Neural cell (in vitro differentiated cells): ENCODE data around the gene KLHL30. TPM values are rescaled to one million over a fixed set of nuclear protein-coding genes. Genes with fewer than 3 reads are reported as not detected.

Experiments used
- H2AFZ ChIP-seq: fragments of 200-600, 300-800 bp; sonication (generic), shearing (Covaris generic); 2 replicates; pipeline ENCODE4 v1.6.0; 2014; ENCODE audit warnings: low read depth, mild to moderate bottlenecking, antibody characterized with exemption, low read length, moderate library complexity
- H3F3A ChIP-seq: fragments of 200-600 bp; shearing (Covaris generic); 2 replicates; pipeline ENCODE4 v1.6.1; 2016; ENCODE audit warnings: mild to moderate bottlenecking, moderate library complexity, mixed read lengths, antibody characterized with exemption, low read length; ENCODE audit not compliant: insufficient read depth, poor library complexity, severe bottlenecking
- H3K27ac ChIP-seq: fragments of 200-600, 300-800 bp; sonication (generic), shearing (Covaris generic); 2 replicates; pipeline ENCODE4 v1.5.1; 2014; ENCODE audit warnings: mild to moderate bottlenecking, low read length, moderate library complexity
- H3K27me3 ChIP-seq: fragments of 300-800, 200-600 bp; sonication (generic), shearing (Covaris generic); 2 replicates; pipeline ENCODE4 v1.6.0; 2014; ENCODE audit warnings: mild to moderate bottlenecking, low read depth, low read length, moderate library complexity; ENCODE audit not compliant: insufficient read depth
- H3K36me3 ChIP-seq: fragments of 300-800, 200-600 bp; sonication (generic), shearing (Covaris generic); 2 replicates; pipeline ENCODE4 v1.5.1; 2014; ENCODE audit warnings: mild to moderate bottlenecking, antibody characterized with exemption, low read length, moderate library complexity; ENCODE audit not compliant: insufficient read depth
- H3K4me2 ChIP-seq: fragments of 300-800, 200-600 bp; sonication (generic), shearing (Covaris generic); 2 replicates; pipeline ENCODE4 v1.6.0; 2014; ENCODE audit warnings: mild to moderate bottlenecking, low read length
- H3K4me3 ChIP-seq: fragments of 300-800, 200-600 bp; sonication (generic), shearing (Covaris generic); 2 replicates; pipeline ENCODE4 v1.5.1; 2014; ENCODE audit warnings: mild to moderate bottlenecking, low read length, moderate library complexity
- H3K79me2 ChIP-seq: fragments of 200-600 bp; shearing (Covaris generic); replicated peaks from 2 replicates; pipeline ENCODE4 v1.6.0; 2014; ENCODE audit warnings: mild to moderate bottlenecking, low read length, moderate library complexity; ENCODE audit not compliant: insufficient read depth
- H3K9ac ChIP-seq: fragments of 300-800, 200-600 bp; sonication (generic), shearing (Covaris generic); 2 replicates; pipeline ENCODE4 v1.6.1; 2016; ENCODE audit warnings: mild to moderate bottlenecking, low read length, mixed read lengths
- H3K9me2 ChIP-seq: fragments of 200-600 bp; shearing (Covaris generic); 2 replicates; pipeline ENCODE4 v1.6.1; 2016; ENCODE audit warnings: mild to moderate bottlenecking, low read length, mixed read lengths; ENCODE audit not compliant: insufficient read depth
- H3K9me3 ChIP-seq: fragments of 200-600, 300-800 bp; sonication (generic), shearing (Covaris generic); 2 replicates; pipeline ENCODE4 v1.6.1; 2016; ENCODE audit warnings: mild to moderate bottlenecking, mixed run types, low read length, moderate library complexity, mixed read lengths
- H4K20me1 ChIP-seq: fragments of 200-600 bp; shearing (Covaris generic); 2 replicates; pipeline ENCODE4 v1.6.1; 2016; ENCODE audit warnings: mild to moderate bottlenecking, mixed run types; ENCODE audit not compliant: insufficient read depth
- CTCF ChIP-seq: fragments of 450-650 bp; IDR thresholded peaks from 2 replicates; pipeline ENCODE4 v1.5.1; 2014; ENCODE audit warnings: antibody characterized with exemption, mild to moderate bottlenecking, moderate library complexity; ENCODE audit not compliant: poor library complexity, severe bottlenecking
- EP300 ChIP-seq: fragments of 450-650 bp; conservative IDR thresholded peaks from 2 replicates; pipeline ENCODE4 v1.6.1; 2014; ENCODE audit warnings: antibody characterized with exemption, mild to moderate bottlenecking, moderate library complexity; ENCODE audit not compliant: poor library complexity, severe bottlenecking
- EZH2 ChIP-seq: fragments of 200-600, 300-800 bp; shearing (Covaris generic), sonication (generic); IDR thresholded peaks from 2 replicates; pipeline ENCODE4 v1.6.1; 2014; ENCODE audit warnings: antibody characterized with exemption, low read length, borderline replicate concordance, mild to moderate bottlenecking; ENCODE audit not compliant: insufficient read depth, poor library complexity, severe bottlenecking
- MXI1 ChIP-seq: fragments of 450-650 bp; conservative IDR thresholded peaks from 2 replicates; pipeline ENCODE4 v1.6.1; 2014; ENCODE audit warnings: antibody characterized with exemption, mild to moderate bottlenecking; ENCODE audit not compliant: poor library complexity, severe bottlenecking
- POLR2AphosphoS5 ChIP-seq: IDR thresholded peaks from 2 replicates; pipeline ENCODE4 v1.6.1; 2012
- RAD21 ChIP-seq: fragments of 450-650 bp; conservative IDR thresholded peaks from 2 replicates; pipeline ENCODE4 v1.6.1; 2014; ENCODE audit warnings: antibody characterized with exemption, mild to moderate bottlenecking, moderate library complexity
- REST ChIP-seq: IDR thresholded peaks from 2 replicates; pipeline ENCODE4 v1.6.1; 2012; ENCODE audit warnings: borderline replicate concordance
- SMC3 ChIP-seq: fragments of 450-650 bp; conservative IDR thresholded peaks from 2 replicates; pipeline ENCODE4 v1.6.1; 2014; ENCODE audit warnings: antibody characterized with exemption, mild to moderate bottlenecking, moderate library complexity; ENCODE audit not compliant: poor library complexity
- TAF1 ChIP-seq: IDR thresholded peaks from 2 replicates; pipeline ENCODE4 v1.6.1; 2012; ENCODE audit warnings: low read depth
- polyA plus RNA-seq: library from polyadenylated mRNA; depleted of rRNA; stranded (reverse); fragments of >200 nt; gene quantifications from 2 replicates; pipeline ENCODE4 v1.2.3, GENCODE V29; 2014

Gene KLHL30
- polyA plus RNA-seq, 1 donor from 2014 or later, result not detected

DNA sequence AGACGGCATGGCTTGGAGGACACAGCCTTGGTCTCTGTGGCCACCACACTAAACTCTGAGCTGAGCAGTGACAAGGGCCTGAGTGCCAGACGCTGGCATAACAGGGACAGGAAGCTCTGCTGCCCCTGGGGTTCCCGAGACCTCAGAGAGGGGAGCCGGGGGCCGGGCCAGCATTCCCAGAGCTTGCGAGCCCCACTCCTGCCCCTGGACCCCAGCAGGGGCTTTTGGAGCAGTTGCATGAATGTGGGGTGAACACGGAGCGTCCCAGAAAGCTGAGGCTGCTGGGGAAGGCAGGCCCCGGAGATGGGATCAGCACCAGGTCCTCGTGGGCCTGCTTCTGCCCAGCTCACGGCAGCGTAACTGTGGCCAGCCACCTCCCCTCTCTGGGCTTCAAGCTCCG is 12.7 kb downstream of the KLHL30 start:
- TF ChIP-seq POLR2AphosphoS5 (no peak), CTCF (no peak), RAD21 (no peak)
- H2AFZ ChIP-seq, result no peak overlapping the region
- no peaks in the 10 kb centered on the region for H3K9me2 ChIP-seq
- H4K20me1 ChIP-seq, result no peaks in the 10 kb centered on the region
- no peak overlapping the region for H3K9ac ChIP-seq
- H3K27me3 ChIP-seq, result no peaks in the 10 kb centered on the region
- no peaks in the 10 kb centered on the region for H3K79me2 ChIP-seq
- no peaks in the 10 kb centered on the region for H3F3A ChIP-seq
- no peak overlapping the region for H3K4me2 ChIP-seq
- no peaks in the 10 kb centered on the region for H3K36me3 ChIP-seq
- no peak overlapping the region for H3K27ac ChIP-seq
- H3K9me3 ChIP-seq, result no peaks in the 10 kb centered on the region
- no peak overlapping the region for H3K4me3 ChIP-seq

DNA sequence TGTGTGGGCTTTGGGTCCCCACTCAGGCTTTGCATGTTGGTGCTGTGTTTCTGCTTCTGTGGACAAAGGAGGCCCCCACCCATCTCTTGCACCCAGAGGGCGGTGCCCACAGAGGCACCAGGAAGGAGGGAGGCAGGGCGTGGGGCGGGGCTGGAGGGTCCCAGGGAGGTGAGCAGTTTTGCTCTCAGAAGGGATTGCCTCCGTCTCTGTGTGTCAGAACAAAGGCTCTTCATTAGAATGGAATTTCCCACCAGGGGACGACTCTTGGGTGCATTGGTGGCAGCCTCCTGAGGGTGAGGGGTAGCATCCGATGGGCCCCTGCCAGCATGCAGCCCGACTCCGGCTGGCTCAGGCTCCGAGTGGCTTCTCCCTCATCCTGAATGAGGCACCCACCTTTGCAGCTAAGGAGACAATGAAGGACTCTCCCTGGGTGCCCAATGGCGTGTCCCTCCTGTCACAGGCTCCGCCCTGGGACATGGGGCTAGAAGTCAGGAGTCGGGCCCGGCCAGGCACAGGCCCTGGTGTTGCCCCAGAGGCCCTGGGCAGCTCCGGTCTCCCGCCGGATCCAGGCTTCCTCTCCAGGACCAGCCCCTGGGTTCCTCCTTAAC is 13.3 kb downstream of the KLHL30 start:
- Histone ChIP-seq H3K36me3 (no peaks in the 10 kb centered on the region), H2AFZ (no peak overlapping the region), H3K9me3 (no peaks in the 10 kb centered on the region), H3K27me3 (no peaks in the 10 kb centered on the region), H3K79me2 (no peaks in the 10 kb centered on the region), H3K27ac (no peak overlapping the region), H3F3A (no peaks in the 10 kb centered on the region), H3K9me2 (no peaks in the 10 kb centered on the region), H3K9ac (no peak overlapping the region), H3K4me3 (no peak overlapping the region), H3K4me2 (no peak overlapping the region), H4K20me1 (no peaks in the 10 kb centered on the region)
- TF ChIP-seq CTCF, result no peak
- TF ChIP-seq POLR2AphosphoS5, result no peak
- no peak for TF ChIP-seq EP300
- TF ChIP-seq MXI1, result no peak
- no peak for TF ChIP-seq TAF1
- no peak for TF ChIP-seq EZH2
- TF ChIP-seq REST, result no peak
- no peak for TF ChIP-seq SMC3
- no peak for TF ChIP-seq RAD21
